Activated CD4-positive, alpha-beta memory T cell treated with anti-CD3 and anti-CD28 coated beads for 36 hours (primary cell): ENCODE data around the gene LOXHD1. TPM values are rescaled to one million over a fixed set of nuclear protein-coding genes. Genes with fewer than 3 reads are reported as not detected.

Source experiments
- CTCF ChIA-PET: fragments of 350-600 bp; sonication (Branson Sonifier 250); formaldehyde crosslinking; loops from one replicate; lab custom pipeline; 2021; ENCODE audit warnings: antibody characterized with exemption, inconsistent platforms; lab: Charles Lee
- POLR2A ChIA-PET: fragments of 350-600 bp; sonication (Branson Sonifier 250); formaldehyde crosslinking; loops from one replicate; lab custom pipeline; 2021; ENCODE audit warnings: antibody characterized with exemption; lab: Charles Lee
- DNase-seq: peaks from one replicate; pipeline ENCODE4 v3.0.0-alpha.2; 2020
- H3K27ac Mint-ChIP-seq: one replicate; pipeline ENCODE4 v1.8.0; 2021; ENCODE audit warnings: mixed read lengths
- H3K27me3 Mint-ChIP-seq: one replicate; pipeline ENCODE4 v1.8.0; 2021; ENCODE audit warnings: mixed read lengths
- H3K36me3 Mint-ChIP-seq: one replicate; pipeline ENCODE4 v1.8.0; 2021; ENCODE audit warnings: mixed read lengths
- H3K4me1 Mint-ChIP-seq: one replicate; pipeline ENCODE4 v1.8.0; 2021; ENCODE audit warnings: low read depth, mixed read lengths
- H3K4me3 Mint-ChIP-seq: one replicate; pipeline ENCODE4 v1.8.0; 2021; ENCODE audit warnings: mild to moderate bottlenecking, mixed read lengths
- H3K9me3 Mint-ChIP-seq: one replicate; pipeline ENCODE4 v1.8.0; 2021; ENCODE audit warnings: mixed read lengths
- intact Hi-C: fragments of 100-400 bp; cut with micrococcal nuclease; formaldehyde crosslinking; loops from one replicate; pipeline ENCODE4 v1.15.1; 2023
- total RNA-seq, 2 experiments: library from RNA; stranded (reverse); gene quantifications; one replicate each; pipeline ENCODE4 v1.2.3, GENCODE V29; 2021

The LOXHD1 gene, protein sequence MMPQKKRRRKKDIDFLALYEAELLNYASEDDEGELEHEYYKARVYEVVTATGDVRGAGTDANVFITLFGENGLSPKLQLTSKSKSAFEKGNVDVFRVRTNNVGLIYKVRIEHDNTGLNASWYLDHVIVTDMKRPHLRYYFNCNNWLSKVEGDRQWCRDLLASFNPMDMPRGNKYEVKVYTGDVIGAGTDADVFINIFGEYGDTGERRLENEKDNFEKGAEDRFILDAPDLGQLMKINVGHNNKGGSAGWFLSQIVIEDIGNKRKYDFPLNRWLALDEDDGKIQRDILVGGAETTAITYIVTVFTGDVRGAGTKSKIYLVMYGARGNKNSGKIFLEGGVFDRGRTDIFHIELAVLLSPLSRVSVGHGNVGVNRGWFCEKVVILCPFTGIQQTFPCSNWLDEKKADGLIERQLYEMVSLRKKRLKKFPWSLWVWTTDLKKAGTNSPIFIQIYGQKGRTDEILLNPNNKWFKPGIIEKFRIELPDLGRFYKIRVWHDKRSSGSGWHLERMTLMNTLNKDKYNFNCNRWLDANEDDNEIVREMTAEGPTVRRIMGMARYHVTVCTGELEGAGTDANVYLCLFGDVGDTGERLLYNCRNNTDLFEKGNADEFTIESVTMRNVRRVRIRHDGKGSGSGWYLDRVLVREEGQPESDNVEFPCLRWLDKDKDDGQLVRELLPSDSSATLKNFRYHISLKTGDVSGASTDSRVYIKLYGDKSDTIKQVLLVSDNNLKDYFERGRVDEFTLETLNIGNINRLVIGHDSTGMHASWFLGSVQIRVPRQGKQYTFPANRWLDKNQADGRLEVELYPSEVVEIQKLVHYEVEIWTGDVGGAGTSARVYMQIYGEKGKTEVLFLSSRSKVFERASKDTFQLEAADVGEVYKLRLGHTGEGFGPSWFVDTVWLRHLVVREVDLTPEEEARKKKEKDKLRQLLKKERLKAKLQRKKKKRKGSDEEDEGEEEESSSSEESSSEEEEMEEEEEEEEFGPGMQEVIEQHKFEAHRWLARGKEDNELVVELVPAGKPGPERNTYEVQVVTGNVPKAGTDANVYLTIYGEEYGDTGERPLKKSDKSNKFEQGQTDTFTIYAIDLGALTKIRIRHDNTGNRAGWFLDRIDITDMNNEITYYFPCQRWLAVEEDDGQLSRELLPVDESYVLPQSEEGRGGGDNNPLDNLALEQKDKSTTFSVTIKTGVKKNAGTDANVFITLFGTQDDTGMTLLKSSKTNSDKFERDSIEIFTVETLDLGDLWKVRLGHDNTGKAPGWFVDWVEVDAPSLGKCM (N-terminal part only)
- total RNA-seq: under 1 TPM in 1 of 2 experiments, not detected in 1; 0.05 TPM

DNA sequence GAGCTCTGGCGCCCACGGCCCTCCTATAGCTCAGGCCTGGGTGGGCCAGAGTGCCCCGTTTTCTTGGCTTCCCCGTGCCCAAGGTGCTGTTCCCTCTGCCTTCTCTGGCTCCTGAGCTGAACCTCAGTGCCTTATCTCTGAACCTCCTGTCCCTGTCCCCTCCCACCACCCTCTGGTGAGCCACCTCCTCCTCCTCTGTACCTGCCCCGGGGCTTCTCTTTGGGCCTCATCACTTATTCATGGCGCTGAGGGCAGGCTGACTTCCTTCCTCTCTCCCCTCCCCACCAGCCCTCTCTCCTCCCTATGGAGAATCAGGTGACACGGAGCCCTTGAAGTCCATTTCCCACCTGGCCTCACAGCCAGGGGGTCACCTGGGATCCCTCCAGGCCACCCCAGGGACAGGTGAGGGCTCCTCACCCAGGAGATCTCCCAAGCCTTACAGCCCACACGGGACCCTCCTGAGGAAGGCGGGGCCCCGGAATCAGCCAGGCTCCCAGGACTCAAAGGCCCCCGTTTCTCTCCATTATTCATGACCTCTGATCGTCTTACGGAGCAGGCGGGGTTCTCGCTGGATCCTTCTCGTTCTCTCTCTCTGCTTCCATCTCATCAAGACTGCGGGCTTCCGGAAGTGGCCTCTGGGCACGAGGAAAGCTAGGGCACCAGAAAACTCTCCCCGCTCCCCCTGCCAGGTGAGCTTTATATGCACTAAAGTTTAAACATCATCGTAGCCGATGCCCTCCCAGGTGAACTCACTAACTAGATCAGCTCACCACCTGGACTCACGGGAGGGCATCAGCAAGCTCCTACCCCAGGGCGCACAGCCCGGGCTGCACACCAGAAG lies at the start of gene LOXHD1:
Gene LOXHD1 (minus strand): TSS at position 106 of the 841 bp plus-strand sequence. CDS start 187 bp downstream, outside the sequence.
- H3K36me3 Mint-ChIP-seq: no peaks in the 10 kb centered on the region
- DNase-seq: no peak
- no peak within 1 kb of the TSS for H3K27ac Mint-ChIP-seq
- H3K4me1 Mint-ChIP-seq: no peaks in the 10 kb centered on the region
- H3K4me3 Mint-ChIP-seq: no peak within 1 kb of the TSS
- ChIA-PET CTCF (interaction anchor here (0.6 to 9.2 kb wide), 60 partner anchors 8 to 995 kb away, joined by 3 to 135 read pairs (median 4); a partner anchor contains a TSS), POLR2A (interaction anchor here (0.7 kb wide), 1 partner anchor 484 kb away, joined by 3 read pairs; no protein-coding TSS in a partner anchor)
- H3K27me3 Mint-ChIP-seq: no peaks in the 10 kb centered on the region
- intact Hi-C loops: loop anchor here (5.0 kb wide), 1 partner anchor 100 kb away; no protein-coding TSS in a partner anchor
- no peaks in the 10 kb centered on the region for H3K9me3 Mint-ChIP-seq

DNA sequence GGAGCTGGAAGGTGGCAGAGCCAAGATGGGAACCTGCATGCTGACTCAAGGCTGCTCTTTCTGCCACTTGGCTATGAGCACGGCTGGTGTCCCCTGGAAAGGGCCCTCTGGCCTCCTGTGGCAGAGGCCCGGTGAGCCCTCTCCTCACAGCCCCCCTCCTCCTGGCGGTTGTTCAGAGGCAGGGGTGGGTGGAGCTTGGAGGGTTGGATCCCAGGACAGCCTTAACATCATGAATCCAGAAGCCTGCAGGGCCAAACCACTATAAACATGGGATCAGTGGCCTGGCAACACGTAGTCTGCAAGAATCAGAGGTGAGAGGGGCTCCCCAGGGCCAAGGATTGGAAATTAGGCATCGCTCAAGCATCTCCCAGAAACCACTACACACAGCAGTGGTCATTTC lies 48.5 kb upstream of the LOXHD1 start:
- DNase-seq: no peak
- Mint-ChIP-seq H3K27me3 (no peaks in the 10 kb centered on the region), H3K9me3 (no peaks in the 10 kb centered on the region), H3K36me3 (no peaks in the 10 kb centered on the region), H3K4me3 (no peak overlapping the region), H3K27ac (no peak overlapping the region), H3K4me1 (no peaks in the 10 kb centered on the region)
- CTCF ChIA-PET: no interaction called here
- intact Hi-C loops: no loop called here
- POLR2A ChIA-PET: no interaction called here

DNA sequence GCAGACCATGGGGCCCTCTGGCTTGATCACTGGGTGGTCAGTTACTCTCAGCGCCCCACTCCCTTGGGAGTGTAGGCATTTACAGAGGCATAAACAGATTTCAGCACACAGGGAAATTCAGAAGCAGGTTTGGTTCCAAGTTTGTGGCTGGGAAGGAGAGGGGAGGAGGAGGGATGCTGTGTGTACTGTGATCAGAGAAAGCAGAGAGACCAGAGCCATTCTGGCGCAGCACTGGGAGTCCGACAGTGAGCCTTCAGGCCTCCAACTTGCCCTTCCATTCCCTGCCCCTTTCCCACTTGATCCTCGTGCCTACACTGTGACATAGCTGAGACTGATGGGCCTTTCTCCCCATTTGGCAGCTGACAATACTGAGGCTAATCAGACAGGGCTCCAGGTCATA lies 47.8 kb upstream of the LOXHD1 start:
- DNase-seq: no peak
- Mint-ChIP-seq H3K27ac (no peak overlapping the region), H3K36me3 (no peaks in the 10 kb centered on the region), H3K27me3 (no peaks in the 10 kb centered on the region), H3K4me1 (no peaks in the 10 kb centered on the region), H3K9me3 (no peaks in the 10 kb centered on the region), H3K4me3 (no peak overlapping the region)
- CTCF ChIA-PET: no interaction called here
- POLR2A ChIA-PET: no interaction called here
- intact Hi-C loops: no loop called here

DNA sequence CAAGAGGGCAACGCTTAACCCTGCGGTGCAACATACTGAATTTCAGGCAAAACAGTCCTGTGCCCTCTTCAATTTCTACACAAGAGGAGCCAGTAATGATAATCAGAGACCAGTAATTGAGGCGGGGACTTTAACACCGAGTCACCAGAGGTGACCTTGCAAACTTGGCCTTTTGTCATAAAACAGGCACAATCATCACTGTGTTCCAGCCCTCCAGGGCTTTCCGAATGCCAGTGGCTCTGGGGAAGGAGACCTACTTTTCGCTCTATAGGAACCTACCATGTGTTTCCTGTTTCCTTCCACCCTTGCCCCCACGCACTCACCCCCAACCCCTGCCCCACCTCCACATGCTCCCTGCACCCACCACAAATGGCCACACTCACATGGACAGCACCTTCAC lies 47.2 kb upstream of the LOXHD1 start:
- DNase-seq: no peak
- CTCF ChIA-PET: no interaction called here
- POLR2A ChIA-PET: no interaction called here
- H3K4me1 Mint-ChIP-seq: no peaks in the 10 kb centered on the region
- H3K9me3 Mint-ChIP-seq: no peaks in the 10 kb centered on the region
- H3K27me3 Mint-ChIP-seq: no peaks in the 10 kb centered on the region
- no peak overlapping the region for H3K4me3 Mint-ChIP-seq
- intact Hi-C loops: no loop called here
- H3K27ac Mint-ChIP-seq: no peak overlapping the region
- H3K36me3 Mint-ChIP-seq: no peaks in the 10 kb centered on the region

DNA sequence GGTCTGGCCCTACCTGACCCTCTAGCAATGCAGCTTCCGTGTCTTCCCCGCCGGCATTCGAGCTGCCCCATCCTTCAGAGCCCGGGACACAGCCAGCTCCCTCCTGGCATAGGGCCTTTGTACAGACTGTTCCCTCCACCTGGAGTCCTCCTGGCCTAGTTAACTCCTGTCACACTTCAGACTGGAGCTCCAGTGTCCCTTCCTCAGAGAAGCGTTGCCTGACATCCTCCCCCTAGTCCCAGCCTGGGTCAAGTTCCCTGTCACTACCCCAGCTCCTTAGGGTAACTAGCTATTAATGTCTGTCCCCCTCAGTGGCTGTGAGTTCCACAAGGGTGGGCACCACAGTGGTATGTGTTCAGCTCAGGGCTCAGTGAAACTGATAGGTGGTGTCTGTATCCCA lies 45.5 kb upstream of the LOXHD1 start:
- H3K4me3 Mint-ChIP-seq: no peak overlapping the region
- intact Hi-C loops: no loop called here
- no peaks in the 10 kb centered on the region for H3K4me1 Mint-ChIP-seq
- H3K27me3 Mint-ChIP-seq: peaks cover 3% of the 10 kb centered on the region
- POLR2A ChIA-PET: no interaction called here
- peaks cover 3% of the 10 kb centered on the region for H3K9me3 Mint-ChIP-seq
- no peaks in the 10 kb centered on the region for H3K36me3 Mint-ChIP-seq
- CTCF ChIA-PET: interaction anchor here (0.8 kb wide), 1 partner anchor 45 kb away, joined by 3 read pairs; no protein-coding TSS in a partner anchor
- DNase-seq: no peak
- H3K27ac Mint-ChIP-seq: no peak overlapping the region

DNA sequence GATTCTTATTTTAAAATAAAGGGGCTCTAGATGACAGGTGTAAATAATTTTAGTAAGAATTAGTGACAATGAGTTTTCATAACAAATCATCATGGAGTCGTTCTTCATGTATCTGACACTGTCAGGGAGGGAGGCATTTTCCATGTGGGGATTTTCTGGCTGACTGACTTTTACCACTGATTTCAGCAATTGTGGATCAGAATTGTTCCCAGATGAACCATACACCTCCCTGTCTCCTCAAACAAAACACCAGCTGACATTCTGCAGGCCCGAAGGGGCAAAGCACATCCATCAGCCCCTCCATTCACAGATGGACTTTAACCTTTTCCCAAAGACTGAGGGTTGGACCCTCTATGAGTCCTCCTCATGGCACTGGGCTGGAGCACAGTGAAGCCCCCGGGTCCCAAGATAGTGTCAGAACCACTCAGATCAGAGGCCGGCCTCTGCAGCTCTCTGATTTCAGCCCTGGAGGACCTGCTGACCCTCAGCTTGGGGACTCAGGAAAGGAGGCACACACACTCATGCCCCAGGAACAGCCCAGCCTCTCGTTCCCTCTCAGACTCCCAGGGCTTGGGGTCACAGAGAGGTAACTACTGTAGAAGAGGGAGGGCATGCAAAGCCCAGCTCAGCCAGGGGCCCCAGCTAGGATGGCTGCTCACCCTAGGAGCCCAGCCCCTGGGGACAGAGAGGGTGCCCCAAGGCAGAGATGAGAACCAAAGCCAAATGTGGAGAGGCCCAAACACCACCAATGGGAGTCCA lies 43.2 kb upstream of the LOXHD1 start:
- Mint-ChIP-seq H3K36me3 (no peaks in the 10 kb centered on the region), H3K27ac (no peak overlapping the region), H3K4me3 (no peak overlapping the region), H3K9me3 (peaks cover 3% of the 10 kb centered on the region), H3K27me3 (peaks cover 12% of the 10 kb centered on the region), H3K4me1 (no peaks in the 10 kb centered on the region)
- no peak for DNase-seq
- ChIA-PET CTCF (interaction anchor here (0.7 kb wide), 1 partner anchor 146 kb away, joined by 3 read pairs; no protein-coding TSS in a partner anchor), POLR2A (no interaction called here)
- intact Hi-C loops: no loop called here

DNA sequence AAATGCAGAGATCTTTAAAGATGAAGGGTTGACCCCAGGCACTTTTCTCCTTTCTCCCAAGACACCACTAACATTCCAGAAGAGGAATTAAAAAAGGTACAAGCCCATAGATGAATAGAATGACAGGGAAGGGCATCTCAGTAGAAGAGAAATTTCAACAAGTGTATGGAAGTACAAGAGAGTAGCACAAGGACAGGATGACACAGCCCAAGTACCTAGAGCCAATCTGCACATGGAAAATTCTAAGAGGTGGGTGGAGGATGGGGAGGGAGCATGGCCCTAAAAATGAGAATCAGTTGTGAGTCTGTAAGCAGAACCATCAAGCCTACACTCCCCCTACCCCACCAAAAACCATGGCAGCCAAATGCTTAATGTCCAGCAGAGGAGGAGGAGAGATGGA lies 39.7 kb upstream of the LOXHD1 start:
- H3K27me3 Mint-ChIP-seq: peaks cover 19% of the 10 kb centered on the region
- CTCF ChIA-PET: interaction anchor here (0.6 kb wide), 2 partner anchors 14 to 972 kb away, joined by 3 read pairs; no protein-coding TSS in a partner anchor
- H3K36me3 Mint-ChIP-seq: no peaks in the 10 kb centered on the region

DNA sequence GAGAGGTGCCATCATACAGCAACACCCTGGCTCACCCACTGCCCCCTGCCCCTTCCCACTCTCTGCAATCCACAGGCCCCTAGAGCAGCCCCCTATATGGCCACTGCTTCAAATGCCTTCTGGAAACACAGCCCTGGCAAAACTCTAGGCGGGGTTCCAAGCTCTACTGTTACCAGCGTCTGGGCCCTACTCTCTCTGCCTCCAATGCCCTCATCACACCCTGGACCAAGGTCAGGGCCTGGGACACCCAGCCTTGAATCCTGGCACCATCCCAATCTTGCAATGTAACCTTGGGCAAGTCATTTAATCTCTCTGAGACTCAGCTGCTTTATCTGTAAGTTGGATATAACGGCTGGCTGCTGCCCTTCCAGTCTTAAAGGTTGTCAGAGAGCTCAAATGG lies 39.2 kb upstream of the LOXHD1 start:
- no peaks in the 10 kb centered on the region for H3K36me3 Mint-ChIP-seq
- no peak for DNase-seq
- ChIA-PET POLR2A (no interaction called here), CTCF (interaction anchor here (0.6 to 1.1 kb wide), 2 partner anchors 38 to 972 kb away, joined by 3 read pairs; no protein-coding TSS in a partner anchor)
- peaks cover 3% of the 10 kb centered on the region for H3K9me3 Mint-ChIP-seq
- H3K4me3 Mint-ChIP-seq: no peak overlapping the region
- intact Hi-C loops: no loop called here
- peaks cover 19% of the 10 kb centered on the region for H3K27me3 Mint-ChIP-seq
- no peak overlapping the region for H3K27ac Mint-ChIP-seq
- H3K4me1 Mint-ChIP-seq: no peaks in the 10 kb centered on the region

More for the DNA sequence above, 39.7 kb upstream of the LOXHD1 start:
- intact Hi-C loops: no loop called here
- POLR2A ChIA-PET: no interaction called here
- DNase-seq: no peak
- Mint-ChIP-seq H3K4me3 (no peak overlapping the region), H3K4me1 (no peaks in the 10 kb centered on the region), H3K27ac (no peak overlapping the region), H3K9me3 (peaks cover 3% of the 10 kb centered on the region)

DNA sequence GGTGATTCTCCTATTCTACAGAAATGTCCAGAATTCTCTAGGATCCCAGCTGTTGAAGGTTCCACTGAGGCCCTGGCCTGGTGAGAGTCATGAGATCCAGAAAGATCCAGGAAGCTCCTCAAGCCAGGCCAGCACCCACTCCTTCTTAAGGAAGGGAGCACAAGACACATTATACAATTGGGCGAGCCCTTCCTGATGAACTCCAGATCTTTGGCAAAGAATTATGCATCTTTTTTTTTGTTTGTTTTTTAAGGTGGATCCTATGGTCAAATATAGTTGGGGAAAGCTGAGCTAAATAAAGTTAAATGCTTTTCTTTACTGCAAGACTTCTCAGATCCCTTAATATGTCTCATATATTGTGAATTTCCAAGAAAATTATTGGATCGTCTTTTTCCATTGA lies 37.0 kb upstream of the LOXHD1 start:
- Mint-ChIP-seq H3K4me1 (no peaks in the 10 kb centered on the region), H3K27me3 (peaks cover 19% of the 10 kb centered on the region), H3K4me3 (no peak overlapping the region), H3K36me3 (no peaks in the 10 kb centered on the region), H3K9me3 (peaks cover 3% of the 10 kb centered on the region), H3K27ac (no peak overlapping the region)
- POLR2A ChIA-PET: interaction anchor here (0.5 kb wide), 1 partner anchor 29 kb away, joined by 7 read pairs; no protein-coding TSS in a partner anchor
- DNase-seq: no peak
- intact Hi-C loops: no loop called here
- CTCF ChIA-PET: no interaction called here

DNA sequence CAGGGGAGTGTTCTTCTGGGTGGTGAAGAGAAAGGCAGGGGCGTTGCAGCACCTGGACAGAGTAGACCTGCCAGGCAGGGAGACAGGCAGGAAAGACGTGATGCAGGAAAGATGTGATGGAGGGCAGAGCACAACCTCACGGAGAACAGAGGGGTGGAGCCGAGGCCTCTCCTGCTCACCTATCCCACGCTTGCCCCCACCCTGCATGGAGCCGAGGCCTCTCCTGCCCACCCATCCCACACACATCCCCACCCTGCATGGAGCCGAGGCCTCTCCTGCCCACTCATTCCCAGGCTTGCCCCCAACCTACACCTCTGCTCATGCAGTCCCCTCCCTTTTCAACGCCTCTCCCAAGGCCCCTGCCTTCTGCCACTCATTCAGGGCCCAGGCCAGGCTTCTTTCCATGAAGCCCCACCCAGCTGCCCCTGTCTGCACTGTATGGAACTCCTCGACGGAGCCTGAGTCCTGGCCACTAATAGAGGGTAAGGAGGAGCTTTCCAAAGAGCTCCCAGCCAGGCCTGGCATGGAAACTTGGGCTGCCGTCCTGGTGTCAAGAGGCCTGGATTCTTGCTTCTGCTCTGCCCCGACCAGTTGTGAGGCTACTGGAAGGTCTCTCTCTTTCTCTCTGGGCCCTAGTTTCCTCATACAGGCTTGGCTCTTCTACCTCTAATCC lies 32.0 kb upstream of the LOXHD1 start:
- intact Hi-C loops: no loop called here
- no peaks in the 10 kb centered on the region for H3K4me1 Mint-ChIP-seq
- ChIA-PET CTCF (no interaction called here), POLR2A (interaction anchor here (0.6 to 1.1 kb wide), 2 partner anchors 36 to 204 kb away, joined by 3 read pairs; no protein-coding TSS in a partner anchor)
- H3K27ac Mint-ChIP-seq: no peak overlapping the region
- H3K36me3 Mint-ChIP-seq: no peaks in the 10 kb centered on the region
- H3K27me3 Mint-ChIP-seq: peaks cover 7% of the 10 kb centered on the region
- no peaks in the 10 kb centered on the region for H3K9me3 Mint-ChIP-seq
- DNase-seq: no peak
- no peak overlapping the region for H3K4me3 Mint-ChIP-seq
